ENCODE data around the gene XRN1.
A peak's percentile ranks its signal among the peaks of the same experiment; 100 is the strongest.
"Not testable (repeated sequence)": the region's sequence is repeated elsewhere in the genome, so short reads cannot be mapped to it uniquely, and the experiment has no call there.

Gene XRN1, protein sequence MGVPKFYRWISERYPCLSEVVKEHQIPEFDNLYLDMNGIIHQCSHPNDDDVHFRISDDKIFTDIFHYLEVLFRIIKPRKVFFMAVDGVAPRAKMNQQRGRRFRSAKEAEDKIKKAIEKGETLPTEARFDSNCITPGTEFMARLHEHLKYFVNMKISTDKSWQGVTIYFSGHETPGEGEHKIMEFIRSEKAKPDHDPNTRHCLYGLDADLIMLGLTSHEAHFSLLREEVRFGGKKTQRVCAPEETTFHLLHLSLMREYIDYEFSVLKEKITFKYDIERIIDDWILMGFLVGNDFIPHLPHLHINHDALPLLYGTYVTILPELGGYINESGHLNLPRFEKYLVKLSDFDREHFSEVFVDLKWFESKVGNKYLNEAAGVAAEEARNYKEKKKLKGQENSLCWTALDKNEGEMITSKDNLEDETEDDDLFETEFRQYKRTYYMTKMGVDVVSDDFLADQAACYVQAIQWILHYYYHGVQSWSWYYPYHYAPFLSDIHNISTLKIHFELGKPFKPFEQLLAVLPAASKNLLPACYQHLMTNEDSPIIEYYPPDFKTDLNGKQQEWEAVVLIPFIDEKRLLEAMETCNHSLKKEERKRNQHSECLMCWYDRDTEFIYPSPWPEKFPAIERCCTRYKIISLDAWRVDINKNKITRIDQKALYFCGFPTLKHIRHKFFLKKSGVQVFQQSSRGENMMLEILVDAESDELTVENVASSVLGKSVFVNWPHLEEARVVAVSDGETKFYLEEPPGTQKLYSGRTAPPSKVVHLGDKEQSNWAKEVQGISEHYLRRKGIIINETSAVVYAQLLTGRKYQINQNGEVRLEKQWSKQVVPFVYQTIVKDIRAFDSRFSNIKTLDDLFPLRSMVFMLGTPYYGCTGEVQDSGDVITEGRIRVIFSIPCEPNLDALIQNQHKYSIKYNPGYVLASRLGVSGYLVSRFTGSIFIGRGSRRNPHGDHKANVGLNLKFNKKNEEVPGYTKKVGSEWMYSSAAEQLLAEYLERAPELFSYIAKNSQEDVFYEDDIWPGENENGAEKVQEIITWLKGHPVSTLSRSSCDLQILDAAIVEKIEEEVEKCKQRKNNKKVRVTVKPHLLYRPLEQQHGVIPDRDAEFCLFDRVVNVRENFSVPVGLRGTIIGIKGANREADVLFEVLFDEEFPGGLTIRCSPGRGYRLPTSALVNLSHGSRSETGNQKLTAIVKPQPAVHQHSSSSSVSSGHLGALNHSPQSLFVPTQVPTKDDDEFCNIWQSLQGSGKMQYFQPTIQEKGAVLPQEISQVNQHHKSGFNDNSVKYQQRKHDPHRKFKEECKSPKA (N-terminal part only)

GRCh38 chr3:142447852-142448823 lies at the start of gene XRN1:
TSS of gene XRN1 (minus strand) at chr3:142448037. CDS start at chr3:142447944, 93 bp downstream.
- DNase-seq = peak; percentile 85 to 92

- DNase-seq = no peak
Measured at GRCh38 chr3:142495103-142495502, 47.3 kb upstream of the XRN1 start.

DNA sequence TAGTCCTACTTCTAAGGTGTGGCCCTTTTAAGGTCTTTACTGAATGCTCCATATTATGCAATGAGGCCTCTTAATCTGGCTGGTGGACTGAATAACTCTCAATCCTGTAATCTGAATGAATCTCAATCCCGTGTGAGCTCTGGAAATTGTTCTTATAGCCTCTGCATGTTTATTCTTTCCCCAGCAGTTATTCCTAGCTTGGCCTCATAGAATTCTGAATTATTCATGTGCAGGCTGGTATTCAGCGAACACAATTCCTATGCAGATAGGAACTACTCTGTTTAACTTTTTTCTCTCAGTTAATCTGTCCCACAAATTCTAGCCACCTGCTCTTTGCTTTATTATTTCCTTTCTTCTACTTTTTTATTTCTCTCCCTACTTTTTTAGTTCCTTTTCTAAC lies 44.3 kb upstream of the XRN1 start:
- no peak for DNase-seq

GRCh38 chr3:142489572-142490323 lies 41.9 kb upstream of the XRN1 start:
- no peak for DNase-seq

GRCh38 chr3:142484912-142485435 lies 37.1 kb upstream of the XRN1 start:
- no peak for DNase-seq

DNA sequence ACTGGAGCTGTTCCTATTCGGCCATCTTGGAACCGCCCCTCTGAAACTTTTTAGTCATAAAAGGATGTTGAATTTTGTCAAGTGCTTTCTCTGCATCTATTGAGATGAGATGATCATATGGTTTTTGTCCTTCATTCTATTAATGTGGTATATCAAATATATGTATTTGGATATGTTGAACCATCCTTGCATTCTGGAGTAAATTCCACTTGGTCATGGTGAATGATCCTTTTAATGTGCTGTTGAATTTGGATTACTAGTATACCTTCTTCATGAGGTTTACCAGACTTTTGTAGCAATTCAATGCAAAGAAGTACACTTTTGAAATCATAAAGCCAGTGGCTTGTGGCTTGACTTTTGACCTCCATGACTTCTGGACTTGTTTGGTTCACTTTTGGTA lies 33.4 kb upstream of the XRN1 start:
- no peak for DNase-seq

DNA sequence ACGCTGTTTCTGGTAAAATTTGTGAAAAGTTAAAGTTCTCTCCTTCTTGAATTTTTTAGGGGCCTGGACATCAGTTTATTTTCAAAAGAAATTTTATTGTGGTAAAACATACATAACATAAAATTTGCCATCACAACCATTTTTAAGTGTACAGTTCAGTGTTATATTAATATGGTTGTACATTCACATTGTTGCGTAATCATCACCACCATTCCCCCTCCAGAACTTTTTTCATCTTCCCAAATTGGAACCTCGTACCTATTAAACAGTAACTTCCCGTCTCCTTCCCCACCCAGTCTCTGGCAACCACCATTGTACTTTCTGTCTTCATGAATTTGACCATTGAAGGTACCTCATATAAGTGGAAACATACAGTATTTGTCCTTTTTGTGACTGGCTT lies 23.0 kb upstream of the XRN1 start:
- no peak for DNase-seq

DNA sequence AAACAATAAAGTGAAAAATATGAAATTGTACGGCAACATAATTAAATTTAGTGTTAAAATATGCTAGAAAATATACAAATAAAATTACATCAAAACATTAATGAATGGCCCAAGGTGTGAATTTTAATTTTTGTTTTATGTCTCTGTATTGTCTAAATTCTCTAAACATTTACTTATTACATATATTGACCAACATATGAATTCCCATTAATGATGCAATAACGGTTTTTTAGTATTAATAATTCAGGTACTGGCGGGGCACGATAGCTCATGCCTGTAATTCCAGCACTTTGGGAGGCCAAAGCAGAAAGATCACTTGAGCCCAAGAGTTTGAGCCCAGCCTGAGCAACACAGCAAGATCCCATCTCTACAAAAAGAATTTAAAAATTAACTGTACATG lies 20.6 kb upstream of the XRN1 start:
- DNase-seq = no peak

GRCh38 chr3:142467768-142468167 lies 19.9 kb upstream of the XRN1 start:
- DNase-seq = no peak

DNA sequence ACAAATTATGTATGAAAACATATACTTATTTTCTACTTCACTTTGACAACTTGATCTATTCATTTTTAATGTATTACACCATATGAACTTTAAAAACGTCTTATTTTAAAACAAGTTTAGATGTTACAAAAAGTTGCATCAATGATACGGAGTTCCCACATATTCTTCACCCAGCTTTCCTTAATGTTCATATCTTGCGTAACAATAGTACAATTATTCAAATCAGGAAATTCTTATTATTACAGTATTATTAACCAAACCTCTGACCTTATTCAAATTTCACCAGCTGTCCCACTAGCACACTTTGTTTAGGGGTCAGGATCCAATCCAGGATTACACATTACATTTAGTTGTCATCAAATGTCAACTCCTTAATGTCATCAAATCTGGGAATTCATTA lies 12.9 kb upstream of the XRN1 start:
- DNase-seq = no peak

GRCh38 chr3:142459929-142460328 lies 12.1 kb upstream of the XRN1 start:
- no peak for DNase-seq

DNA sequence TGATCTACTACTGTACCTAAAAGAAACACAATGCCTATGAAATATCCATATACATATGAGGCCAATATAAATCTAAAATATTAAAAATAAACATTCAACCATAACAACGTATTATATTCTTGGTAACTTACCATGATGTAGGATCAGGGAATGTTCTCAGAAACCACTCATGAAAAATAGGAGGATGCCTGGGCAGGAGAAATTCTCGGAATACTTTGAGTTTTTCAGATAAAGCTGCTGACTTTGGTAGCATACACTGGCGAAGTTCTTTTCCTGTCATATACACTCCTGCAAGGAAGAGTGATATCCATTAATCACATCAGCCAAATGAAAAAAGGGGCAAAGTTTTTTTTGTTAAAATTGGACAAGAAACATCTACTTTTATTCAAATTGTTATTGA lies 11.3 kb upstream of the XRN1 start:
- DNase-seq = no peak

DNA sequence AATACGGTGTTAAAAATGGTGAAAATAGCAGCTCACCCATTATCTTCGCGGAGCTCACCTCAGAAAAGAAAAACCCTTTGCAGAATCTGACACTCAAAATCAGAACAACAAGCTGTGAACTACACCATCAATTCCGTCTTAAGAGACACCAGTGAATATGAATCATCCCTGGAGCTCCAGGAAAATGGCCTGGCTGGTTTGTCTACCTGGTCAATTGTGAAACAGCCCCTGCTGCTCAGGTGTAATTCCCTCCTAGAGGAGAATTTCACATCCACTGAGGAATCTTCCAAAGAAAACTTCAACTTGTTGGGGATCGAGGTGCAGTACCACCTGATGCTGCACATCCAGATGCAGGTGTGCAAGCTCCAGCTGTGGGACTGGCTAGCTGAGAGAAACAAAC lies 3.0 kb upstream of the XRN1 start:
- no peak for DNase-seq

GRCh38 chr3:142450189-142450588 lies 2.4 kb upstream of the XRN1 start:
- DNase-seq = no peak

DNA sequence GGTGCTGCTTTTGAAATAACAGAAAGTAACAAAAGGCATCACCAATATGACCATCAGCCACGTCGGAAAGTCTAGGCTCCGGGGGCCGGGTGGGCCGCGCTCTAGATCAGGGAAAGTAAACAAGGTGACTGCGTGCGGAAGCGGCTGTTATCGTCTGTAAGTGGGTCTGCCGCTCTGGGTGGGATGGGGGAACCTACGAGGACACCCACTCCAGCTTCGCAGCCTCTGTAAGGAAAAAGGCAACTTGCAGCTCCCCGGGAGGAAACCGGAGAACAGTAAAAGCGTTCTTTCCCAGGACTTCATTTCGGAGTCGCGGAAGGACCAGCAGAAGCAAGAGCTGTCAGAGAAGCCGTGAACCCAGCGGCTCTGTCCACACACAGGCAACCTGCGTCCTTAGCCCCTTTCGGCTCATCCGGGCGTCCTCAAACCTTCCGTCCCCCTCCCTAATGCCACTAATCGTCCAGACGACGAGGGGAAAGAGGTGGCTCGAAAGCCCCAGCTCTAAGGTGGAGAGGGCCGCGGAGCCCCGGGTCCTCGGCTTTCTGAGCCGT lies 461 bp downstream of the XRN1 start:
- no peak for DNase-seq

GRCh38 chr3:142445816-142446254 lies 2.0 kb downstream of the XRN1 start:
- no peak for DNase-seq

GRCh38 chr3:142444343-142444742 lies 3.5 kb downstream of the XRN1 start:
- no peak for DNase-seq

DNA sequence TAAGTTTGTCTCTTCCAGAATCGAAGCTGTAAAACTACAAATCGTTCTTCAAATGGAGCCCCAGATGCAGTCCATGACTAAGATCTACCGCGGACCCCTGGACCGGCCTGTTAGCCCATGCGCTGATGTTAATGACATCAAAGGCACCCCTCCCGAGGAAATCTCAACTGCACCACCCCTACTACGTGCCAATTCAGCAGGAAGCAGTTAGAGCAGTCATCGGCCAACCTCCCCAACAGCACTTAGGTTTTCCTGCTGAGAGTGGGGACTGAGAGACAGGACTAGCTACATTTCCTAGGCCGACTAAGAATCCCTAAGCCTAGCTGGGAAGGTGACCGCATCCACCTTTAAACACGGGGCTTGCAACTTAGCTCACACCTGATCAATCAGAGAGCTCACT lies 4.8 kb downstream of the XRN1 start:
- DNase-seq = not testable (repeated sequence)

- DNase-seq = not testable (repeated sequence)
Measured at GRCh38 chr3:142439499-142440220, 8.2 kb downstream of the XRN1 start.

GRCh38 chr3:142438096-142438495 lies 9.7 kb downstream of the XRN1 start:
- DNase-seq = not testable (repeated sequence)
